Measurements from ENCODE around the gene SHMT2.
"Not testable (repeated sequence)": the region's sequence is repeated elsewhere in the genome, so short reads cannot be mapped to it uniquely, and the experiment has no call there.

Gene SHMT2

DNA sequence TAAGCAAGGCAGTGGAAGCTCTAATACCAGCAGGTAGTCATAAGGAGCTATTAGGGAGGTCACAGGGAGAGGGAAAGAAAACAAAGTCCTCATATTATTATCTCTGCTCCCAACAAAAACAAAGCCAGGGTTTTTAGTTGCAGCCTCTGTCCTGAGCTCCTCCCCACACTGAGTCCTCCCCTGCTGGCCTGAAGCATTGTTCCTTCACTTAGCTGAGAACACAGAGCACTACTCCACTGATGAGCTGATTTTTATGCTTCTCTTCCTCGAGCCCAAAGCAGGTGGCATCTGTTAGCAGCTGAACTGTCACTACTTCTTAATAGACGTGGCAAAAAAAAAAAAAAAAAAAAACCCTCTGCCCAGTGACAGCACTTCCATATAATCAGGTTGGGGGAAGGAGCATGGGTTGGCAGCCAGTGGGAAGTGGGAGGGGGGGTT lies 31.9 kb downstream of the SHMT2 start:
- in situ Hi-C loops (cut with HindIII; ENCODE audit: low sequenced_read_pairs): no loop called here

DNA sequence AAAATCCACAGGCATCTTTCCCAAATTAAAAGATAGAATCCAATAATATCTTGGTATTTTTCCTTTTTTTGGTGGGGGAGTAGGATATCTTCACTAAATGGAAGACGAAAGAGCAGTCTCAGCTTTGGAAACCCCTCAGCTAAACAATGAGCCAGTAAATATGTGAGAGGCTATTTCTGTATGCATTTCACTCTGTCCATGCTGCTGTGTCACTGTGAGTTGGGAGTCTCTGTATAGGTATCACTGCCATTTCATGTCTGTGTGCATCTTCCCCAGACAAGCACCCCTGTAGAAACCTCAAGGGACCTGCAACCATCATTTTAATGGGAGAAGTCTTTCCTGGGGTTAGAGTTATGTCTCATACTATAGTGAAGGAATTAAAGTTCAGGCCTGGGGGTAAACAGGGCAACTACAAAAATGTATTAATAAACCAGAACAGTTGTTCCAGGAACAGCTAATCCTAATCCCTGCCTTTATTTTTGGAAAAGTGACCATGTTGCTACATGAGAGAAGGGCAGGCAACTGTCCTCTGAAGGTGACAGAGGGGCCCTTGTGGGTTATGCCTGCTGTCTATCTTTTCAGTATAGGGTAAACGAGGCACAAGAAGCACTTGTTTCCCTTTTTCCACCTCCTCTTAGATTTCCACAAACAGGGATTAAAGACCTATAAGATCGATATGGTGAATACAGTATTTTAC lies 32.8 kb downstream of the SHMT2 start:
- in situ Hi-C loops (cut with HindIII; ENCODE audit: low sequenced_read_pairs): no loop called here

DNA sequence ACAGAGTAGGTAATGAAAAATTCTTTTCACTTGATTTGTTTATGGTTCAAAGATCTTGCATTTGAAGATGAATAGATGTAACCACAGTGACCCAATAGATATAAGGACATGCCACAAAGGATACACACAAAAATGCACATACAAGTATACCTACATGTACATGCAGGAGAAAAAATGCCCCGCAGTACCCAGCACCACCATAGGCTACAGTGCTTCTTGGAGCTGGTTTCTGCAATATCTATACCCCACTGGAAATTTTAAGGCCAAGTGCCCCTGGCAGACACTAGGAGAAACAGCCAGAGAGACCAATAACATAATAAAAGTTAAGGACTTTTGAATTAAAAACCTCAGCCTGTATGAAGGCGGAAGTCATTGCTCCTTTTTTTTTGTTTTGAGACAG lies 33.6 kb downstream of the SHMT2 start:
- in situ Hi-C loops (cut with HindIII; ENCODE audit: low sequenced_read_pairs): no loop called here

DNA sequence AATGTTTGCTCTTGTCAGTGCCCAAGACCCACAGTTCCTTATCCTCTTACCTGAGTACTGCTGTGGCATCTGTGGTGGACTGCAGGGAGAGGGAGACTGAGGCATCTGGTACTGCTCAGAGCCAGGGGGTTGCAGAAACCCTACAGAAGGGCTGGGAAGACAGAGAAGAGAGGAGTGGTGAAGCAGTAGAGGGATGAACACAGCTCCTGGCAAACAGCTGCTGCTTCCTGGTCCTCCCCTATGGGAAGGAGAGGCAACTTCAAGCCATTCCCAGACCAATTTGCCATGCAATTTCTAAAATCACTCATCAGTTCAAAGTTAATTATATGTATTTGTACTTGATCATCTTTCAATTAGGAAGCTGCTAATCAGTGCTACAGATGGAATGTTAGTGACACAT lies 37.2 kb downstream of the SHMT2 start:
- in situ Hi-C loops (cut with HindIII; ENCODE audit: low sequenced_read_pairs): no loop called here

DNA sequence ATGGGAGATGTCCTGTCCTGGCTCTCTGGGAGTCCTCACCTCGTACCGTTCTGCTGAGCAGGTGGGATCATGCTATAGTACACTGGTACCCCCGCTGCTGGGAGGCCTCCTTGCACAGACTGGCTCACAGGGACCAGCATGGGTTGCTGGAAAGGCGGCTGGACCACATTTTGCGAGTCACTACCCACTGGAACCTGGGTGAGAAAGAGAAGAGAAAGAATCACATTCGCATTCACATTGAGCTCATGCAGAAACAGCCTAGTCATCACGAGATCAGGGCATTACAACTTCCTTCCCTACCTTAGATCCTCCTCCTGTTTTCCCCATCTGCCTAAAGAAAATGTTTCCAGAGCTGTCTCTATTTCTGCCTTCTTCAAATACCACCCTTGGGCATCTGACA lies 38.8 kb downstream of the SHMT2 start:
- in situ Hi-C loops (cut with HindIII; ENCODE audit: low sequenced_read_pairs): no loop called here

DNA sequence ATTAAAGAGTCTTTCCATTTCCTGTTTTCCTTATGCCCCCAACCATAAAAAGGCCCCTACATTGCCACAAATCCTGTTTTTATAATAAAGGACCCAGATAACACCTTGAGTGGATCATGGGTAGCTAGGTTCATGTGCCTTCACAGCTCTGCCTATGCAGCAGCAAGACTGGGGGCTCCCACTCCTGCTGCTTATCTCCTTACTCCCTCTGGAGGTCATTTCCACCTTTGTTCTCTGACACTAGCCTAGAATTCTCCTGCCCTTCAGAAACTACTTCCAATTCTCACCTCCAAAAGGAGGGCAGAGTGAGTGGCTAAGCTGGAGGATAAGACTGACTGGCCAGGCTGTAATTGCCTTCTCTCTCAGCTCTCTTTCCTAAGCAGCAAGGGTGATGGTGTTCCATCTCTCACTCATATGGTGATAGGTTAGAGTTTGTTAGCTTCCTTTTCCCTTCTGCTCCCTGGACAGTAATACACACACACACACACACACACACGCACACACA lies 41.5 kb downstream of the SHMT2 start:
- in situ Hi-C loops (cut with HindIII; ENCODE audit: low sequenced_read_pairs): no loop called here

DNA sequence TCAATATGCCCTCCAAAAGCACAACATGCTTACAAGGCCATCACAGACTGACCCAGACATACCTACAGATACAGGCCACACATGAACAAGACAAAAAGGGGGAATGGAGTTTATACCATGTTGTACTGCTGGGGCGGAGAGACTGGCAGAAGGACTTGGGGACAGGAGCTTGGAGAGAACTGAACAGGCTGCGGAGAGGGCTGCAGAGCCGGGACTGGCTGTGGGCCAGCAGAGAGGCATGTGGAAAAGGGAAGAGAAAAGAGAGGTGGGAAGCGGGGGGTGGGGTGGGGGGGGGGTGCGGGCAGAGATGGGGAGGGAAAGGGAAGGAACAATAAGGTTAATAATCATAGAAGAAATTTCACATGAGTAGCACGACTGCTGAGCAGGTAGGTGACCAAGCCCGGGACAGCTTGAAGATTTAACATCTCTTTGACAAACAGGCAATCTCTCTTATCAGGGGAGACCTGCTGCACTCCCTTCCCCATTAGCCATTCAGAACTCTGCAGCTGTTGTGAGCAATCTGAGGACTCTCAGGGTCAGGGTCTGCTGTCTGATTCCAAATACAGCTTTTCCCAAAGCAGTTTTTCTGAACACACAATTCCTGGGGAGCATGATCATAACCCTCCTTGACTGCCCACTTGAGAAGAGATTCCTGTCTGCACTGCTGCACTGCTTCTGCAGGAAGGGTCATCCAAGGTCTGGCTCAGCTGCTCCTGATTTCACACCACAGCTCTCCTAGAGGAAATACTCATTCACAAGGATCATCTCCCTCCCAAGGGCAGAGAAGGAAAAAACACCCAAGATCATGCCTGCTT lies 43.0 kb downstream of the SHMT2 start:
- in situ Hi-C loops (cut with HindIII; ENCODE audit: low sequenced_read_pairs): no loop called here

DNA sequence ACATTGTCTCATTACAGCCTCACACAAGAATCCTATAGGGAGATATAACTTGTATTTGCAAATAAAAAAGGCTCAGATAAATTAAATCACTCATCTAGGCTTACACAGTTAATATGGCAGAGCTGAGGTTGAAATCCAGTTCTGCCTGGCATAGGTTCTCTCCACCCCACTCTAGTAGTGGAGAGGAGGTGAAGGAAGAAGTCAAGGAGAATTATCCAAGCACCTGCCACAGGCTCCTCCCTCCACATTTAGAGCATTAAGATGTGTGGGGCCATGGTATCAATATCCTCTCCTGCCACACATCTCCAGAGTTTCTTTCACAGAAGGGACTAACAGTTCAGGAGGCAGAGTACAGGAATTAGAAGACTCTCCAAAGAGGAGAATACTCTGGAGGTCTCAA lies 44.0 kb downstream of the SHMT2 start:
- in situ Hi-C loops (cut with HindIII; ENCODE audit: low sequenced_read_pairs): no loop called here

DNA sequence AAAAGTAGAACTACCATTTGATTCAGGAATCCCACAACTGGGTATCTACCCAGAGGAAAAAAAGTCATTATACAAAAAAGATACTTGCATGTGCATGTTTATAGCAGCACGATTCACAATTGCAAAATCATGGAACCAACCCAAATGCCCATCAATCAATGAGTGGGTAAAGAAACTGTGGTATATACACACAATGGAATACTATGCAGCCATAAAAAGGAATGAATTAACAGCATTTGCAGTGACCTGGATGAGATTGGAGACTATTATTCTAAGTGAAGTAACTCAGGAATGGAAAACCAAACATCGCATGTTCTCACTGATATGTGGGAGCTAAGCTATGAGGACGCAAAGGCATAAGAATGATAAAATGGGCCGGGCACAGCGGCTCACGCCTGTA lies 46.7 kb downstream of the SHMT2 start:
- in situ Hi-C loops (cut with HindIII; ENCODE audit: low sequenced_read_pairs): not testable (repeated sequence)

DNA sequence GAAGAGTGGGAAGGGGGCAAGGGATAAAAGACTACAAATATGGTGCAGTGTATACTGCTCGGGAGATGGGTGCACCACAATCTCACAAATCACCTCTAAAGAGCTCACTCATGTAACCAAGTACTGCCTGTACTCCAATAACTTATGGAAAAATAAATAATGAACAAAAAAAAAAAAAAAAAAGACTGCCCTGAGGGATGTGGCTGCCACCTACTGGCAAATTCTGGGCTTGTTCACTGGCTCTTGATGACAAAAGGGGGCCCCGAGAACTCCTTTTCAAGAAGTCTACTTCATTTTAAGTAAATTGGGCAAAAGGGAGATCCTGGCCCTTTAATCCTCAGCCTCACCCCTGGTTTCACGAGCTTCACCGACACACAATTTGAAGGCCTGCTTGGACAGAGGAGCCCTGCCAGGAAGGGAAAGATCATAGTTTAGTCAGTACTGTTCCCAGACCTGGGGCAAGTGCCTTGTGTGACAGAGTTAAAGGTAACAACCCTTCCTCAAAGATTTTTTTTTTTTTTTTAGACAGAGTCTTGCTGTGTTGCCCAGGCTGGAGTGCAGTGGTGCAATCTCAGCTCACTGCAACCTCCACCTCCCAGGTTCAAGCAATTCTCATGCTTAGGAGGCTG lies 47.5 kb downstream of the SHMT2 start:
- in situ Hi-C loops (cut with HindIII; ENCODE audit: low sequenced_read_pairs): no loop called here

DNA sequence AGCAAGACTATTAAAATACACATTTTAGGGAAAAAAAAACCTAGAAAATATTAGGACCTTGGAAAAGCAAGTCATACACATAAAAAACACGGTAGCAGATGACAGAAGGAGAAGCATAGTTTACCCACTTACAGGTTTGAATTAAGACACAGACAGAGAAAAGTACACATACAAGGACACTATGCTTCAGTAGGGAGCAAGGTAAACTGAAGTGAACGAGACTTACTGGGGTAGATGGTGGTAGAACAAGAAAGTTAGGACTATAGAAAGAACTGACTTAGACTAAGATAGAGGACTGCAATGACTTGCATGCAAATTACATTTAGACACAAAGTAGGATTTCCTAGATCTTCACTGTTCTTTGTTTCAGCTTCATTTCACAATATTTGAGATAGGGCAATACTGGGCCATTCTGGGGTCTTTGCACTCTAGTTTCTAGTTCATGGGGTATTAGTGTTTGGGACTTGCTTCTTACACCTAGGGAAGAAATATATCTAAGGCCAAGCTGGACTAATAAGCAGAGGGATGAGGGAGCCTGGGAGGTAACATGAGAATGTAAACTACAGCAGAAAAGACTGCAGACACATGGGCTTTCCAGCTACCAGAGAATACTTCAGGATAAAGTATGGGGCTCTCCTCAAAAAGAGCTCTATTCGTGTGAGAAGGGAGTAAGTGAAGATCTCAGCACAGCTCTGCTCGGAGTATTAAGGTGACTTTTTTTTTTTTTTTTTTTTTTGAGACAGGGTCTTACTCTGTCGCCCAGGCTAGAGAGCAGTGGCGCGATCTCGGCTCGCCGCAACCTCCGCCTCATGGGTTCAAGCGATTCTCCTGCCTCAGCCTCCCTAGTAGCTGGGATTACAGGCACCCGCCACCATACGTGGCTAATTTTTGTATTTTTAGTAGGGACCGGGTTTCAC lies 49.2 kb downstream of the SHMT2 start:
- in situ Hi-C loops (cut with HindIII; ENCODE audit: low sequenced_read_pairs): no loop called here

DNA sequence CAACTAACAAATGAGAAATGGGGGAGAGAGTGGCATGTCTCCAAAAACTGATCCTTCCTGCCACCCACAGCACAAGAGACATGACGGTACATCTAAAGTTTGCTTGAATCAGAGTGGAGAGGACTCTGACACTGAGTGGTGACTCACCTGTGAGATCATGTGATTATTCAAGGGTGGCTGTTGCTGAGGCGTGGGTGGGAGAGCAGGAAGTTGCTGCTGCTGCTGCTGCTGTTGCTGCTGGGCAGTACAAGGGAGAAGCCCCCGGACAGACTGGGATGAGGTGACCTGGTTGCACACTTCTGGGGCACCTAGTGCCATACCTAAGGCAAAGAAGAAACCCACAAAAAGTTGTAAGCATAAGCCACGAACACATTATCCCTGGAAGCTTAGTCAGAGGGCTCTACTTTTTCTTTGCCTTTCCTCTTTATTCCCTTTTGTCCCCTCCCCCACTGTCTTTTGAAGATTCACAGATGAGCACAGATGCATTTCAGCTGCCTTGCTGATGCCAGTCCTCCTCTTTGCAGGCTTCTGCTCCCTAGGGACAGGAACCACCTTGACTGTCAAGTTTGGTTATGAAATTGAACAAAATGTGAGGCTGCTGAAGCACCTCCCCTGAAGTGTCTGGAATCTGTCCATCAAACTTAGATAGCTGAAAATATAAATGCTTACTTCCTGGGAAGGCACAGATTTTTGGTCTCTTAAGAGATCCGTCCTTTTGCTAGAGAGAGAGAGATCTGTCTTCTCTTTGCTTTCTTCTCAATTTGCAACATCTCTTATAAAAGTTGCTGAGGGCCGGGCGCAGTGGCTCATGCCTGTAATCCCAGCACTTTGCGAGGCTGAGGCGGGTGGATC lies 50.9 kb downstream of the SHMT2 start:
- in situ Hi-C loops (cut with HindIII; ENCODE audit: low sequenced_read_pairs): no loop called here

DNA sequence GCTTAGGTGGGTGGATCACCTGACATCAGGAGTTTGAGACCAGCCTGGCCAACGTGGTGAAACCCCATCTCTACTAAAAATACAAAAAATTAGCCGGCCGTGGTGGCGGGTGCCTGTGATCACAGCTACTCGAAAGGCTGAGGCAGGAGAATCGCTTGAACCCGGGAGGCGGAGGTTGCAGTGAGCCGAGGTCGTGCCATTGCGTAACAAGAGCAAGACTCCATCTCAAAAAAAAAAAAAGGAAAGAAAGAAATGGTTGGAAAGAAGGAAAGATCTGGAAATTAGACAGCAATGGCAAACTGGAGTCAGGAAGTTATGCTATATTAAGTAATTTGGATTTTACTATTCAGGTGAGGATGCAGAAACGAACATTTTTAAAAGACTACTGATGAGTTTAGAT lies 52.6 kb downstream of the SHMT2 start:
- in situ Hi-C loops (cut with HindIII; ENCODE audit: low sequenced_read_pairs): not testable (repeated sequence)
